Measurements from ENCODE around the gene FAM185A.
"Not testable (repeated sequence)": the region's sequence is repeated elsewhere in the genome, so short reads cannot be mapped to it uniquely, and the experiment has no call there.

The FAM185A gene

DNA sequence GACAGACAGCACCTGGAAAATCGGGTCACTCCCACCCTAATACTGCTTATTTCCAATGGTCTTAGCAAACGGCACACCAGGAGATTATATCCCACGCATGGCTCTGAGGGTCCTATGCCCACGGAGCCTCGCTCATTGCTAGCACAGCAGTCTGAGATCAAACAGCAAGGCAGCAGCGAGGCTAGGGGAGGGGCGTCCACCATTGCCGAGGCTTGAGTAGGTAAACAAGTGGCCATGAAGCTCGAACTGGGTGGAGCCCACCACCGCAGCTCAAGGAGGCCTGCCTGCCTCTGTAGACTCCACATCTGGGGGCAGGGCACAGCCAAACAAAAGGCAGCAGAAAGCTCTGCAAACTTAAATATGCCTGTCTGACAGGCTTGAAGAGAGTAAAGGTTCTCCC lies 32.1 kb downstream of the FAM185A start:
- DNase-seq: not testable (repeated sequence)

DNA sequence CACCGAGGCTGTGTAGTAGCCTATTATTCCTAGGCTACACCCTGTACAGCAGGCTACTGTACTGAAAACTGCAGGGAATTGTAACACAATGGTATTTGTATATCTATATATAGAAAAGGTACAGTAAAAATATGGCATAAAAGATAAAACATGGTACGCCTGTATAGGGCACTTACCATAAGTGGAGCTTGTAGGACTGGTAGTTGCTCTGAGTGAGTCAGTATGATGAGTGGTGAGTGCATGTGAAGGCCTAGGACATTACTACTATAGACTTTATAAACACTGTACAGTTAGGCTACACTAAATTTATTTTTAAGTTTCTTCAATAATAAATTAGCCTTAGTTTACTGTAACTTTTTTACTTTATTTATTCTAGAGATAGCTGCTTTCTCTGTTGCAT lies 40.0 kb downstream of the FAM185A start:
- not testable (repeated sequence) for DNase-seq

DNA sequence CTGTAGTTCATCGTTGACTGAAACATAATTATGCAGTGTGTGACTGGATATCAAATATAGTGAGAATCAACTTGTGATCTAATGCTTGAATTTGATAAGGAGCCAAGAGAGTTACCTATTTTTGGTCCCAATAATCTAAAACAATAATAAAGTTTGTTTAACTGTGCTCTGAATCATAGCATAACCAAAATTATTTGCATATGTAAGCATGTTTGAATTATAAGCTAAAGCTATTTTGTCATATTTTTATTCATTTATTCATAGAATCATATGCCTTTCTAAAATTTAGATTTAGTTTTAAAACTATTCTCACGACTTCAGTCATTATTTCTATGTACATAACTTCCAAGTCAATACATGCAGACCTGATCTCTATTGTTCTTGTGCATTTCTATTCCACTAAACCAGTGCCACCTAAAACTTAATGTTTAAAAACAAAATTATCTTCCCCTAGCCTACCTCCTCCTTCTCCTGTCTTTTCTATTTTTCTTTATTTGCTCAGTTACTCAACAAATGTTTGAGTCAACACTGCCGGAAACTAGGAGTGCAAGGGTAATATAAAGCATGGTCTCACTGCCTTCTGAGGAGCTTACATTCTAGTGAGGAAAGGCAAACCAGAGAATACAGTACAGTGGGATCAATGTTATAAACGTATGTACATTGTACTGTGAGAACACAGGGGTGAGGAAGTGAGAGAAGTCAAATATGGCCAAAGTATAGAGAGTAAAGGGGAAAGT lies 41.7 kb downstream of the FAM185A start:
- not testable (repeated sequence) for DNase-seq

DNA sequence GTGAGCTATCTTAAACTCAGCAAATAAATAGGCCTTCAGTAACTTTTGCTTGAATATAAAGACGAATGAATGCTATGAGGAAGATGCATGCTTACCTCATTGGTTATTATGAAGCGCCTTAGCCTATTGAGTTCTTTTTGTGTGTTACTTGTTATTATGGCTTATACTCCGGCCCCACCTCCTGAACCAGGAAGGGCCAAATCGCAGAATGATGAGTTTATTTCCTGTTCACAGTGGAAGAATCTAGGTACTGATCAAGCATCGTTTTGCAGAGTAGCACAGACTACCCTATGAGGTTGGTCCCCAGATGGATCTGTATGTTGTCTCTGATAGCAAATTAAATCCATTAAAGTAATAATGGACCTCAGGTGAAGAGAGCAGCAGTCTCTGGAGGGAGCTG lies 42.6 kb downstream of the FAM185A start:
- not testable (repeated sequence) for DNase-seq

DNA sequence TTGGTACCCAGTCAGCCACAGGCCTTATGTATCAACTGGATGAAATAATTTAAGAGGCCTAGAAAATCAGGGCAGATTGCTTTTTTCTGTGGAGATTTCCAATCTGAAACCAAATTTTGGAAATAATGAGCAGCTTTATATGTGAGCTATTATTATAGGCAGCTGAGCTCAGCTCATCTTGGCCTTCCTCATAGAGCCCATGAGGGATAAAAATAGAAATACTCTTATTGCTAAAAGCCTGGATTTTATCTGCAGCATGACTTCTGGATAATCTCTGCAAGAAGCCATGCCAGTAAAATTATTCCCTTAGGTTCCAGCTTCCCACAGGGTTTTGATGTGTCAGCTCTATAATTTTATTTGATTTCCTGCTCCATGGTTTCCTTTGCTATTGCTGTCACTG lies 43.0 kb downstream of the FAM185A start:
- not testable (repeated sequence) for DNase-seq

DNA sequence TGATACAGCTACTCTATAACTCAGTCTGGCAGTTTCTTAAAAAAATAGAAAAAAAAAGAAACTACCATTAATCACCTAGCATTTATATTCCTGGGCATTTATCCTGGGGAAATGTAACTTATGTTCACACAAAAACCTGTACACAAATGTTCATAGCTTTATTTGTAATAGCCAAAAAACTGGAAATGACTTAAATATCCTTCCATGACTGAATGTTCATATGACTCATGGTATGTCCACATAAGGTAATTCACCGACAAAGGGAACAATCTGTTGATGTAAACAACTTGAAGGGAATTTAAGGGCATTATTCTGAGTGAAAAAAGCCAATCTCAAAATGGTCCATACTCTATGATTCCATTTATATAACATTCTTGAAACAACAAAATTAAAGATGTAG lies 45.8 kb downstream of the FAM185A start:
- not testable (repeated sequence) for DNase-seq

DNA sequence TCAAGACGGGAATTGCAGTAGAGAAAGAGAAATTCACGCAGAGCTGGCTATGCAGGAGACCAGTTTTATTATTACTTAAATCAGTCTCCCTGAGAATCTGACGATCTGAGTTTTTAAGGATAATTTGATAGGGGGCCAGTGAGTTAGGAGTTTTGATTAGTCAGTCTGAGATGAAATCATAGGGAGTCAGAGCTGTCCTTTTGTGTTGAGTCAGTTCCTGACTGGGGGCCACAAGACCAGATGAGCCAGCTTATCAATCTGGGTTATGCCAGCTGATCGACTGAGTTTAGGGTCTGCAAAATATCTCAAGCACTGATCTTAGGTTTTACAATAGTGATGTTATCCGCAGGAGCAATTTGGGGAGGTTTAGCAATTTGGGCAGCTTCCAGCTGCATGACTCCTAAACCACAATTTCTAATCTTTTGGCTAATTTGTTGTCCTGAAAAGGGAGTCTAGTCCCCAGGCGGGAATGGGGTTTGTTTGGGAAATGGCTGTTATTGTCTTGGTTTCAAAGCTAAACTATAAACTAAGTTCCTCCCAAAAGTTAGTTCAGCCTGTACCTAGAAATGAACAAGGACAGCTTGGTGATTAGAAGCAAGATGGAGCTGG lies 47.3 kb downstream of the FAM185A start:
- DNase-seq: not testable (repeated sequence)

DNA sequence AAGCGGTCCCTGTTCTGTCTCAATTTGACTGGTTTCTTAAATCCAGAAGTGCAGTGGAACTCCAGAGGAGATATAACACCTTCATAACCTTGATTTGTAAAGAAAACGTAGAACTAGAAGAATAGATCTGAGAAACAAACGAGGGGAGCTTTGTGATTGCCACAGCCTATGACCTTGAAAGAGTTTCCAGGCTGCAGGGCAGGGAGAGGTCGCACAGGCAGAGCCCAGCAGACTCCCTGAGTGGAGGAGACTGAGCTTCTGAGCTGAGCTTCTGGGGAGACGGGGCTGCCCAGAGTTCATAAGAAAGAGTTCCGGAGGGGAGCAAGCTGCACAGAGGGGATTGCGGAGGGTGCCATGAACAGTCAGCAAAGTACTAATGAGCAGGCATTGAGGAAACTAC lies 57.8 kb downstream of the FAM185A start:
- DNase-seq: no peak

DNA sequence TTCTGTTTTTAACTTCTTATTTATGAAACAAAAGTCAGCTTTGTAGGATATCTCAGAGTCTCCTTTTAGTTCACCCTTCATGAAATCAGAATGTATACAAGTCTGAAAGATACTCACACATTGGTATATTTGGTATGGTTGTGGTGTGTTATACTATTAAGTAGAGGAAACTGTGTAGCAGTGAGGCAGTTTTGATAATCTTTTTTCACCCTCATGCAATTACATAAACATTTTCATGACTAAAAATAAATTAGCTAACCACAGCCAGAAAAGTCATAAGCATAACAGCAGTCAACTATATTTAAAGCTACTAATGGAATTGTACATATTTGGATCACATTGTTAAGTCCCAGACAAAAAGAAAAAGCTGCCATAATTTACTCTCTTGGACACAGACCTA lies 62.1 kb downstream of the FAM185A start:
- DNase-seq: no peak

DNA sequence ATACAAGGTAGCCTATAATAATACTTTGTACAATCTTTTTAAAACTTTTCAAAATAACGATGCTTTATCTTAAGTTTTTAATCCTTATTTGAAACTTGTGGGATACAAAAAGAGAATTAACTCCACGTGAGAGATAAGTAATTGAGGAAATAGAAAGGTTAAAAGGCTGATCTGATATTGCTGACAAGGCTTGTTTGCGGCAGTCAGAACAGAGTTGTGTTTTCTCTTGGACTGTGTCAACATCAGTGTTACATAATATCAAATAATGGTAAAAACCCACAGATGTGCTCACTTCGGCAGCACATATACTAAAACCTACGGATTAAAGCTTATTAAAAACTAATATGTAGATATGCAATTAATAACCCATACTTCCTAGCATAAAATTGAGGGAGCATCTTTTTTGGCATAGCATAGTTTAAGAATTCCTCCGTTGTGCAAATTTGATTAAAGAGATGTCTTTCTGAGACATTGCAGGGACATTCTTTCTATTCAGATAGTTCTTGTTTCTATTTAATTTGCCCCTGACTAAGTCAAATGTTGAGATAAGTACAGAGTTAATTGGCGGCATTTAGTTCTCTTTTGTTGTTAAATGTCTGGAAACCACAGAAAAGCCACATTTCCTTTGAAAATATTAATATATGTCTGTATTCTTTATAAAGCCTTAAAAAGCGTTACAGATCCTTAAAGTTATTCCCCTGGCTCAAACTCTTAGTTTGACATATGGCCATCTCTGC lies 63.3 kb downstream of the FAM185A start:
- no peak for DNase-seq

DNA sequence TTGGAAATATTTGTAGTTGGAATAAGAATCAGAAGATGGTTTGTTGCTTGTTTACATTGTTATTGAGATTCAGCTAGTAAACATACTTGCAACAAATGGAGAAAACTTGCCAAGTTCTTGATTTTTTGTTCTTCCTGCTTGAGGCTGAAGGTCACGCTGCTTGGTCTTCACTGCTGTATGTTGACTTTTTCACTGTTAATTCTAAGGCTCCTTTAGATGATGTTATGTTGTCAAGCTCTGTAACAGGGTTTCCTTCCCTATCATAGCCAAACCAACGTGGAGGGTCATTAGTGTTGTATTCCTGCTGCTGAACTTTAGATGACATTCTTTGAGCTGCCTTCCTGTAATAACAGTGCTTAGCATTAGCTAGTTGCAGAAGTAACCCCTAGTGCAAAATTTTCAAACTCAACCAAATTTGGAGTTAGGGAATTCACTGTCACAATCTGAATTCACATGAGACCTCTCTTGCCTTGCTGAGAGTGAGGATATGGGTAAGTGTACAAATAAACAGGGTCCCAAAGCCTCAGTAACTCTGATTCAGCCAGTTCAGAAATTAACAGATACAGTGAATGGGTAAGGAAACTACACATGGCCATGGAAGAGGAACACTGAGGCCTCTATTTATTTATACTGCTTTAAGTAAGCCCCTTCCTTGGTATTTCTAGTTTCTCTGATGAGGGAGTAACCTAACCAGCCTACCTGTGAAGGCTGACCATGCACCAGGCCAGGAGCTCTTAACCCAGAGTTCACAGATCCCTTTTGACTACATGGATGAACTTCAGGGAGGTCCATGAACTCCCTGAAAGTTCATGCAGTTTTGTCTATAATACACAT lies 64.6 kb downstream of the FAM185A start:
- DNase-seq: no peak

DNA sequence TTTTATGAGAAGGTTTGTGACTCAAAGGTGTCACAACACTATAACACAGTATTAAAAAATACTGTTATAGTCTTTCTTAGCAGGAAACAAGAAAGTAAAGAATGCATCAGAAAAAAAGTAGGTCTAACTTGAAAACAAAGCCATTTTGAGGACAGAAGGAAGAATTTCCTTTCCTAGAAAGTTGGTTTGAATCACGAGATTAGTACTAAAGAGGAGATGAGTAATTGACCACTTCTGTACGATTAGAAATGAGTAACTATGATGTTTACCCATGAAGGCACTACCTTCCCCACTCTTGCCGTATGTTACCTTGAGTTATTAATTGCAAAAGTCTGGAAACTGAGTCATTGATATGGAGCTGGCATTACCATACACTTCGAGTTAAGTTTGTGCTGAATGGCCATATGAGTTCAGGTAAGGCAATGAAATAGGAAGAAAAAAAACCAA lies 65.2 kb downstream of the FAM185A start:
- DNase-seq: no peak

DNA sequence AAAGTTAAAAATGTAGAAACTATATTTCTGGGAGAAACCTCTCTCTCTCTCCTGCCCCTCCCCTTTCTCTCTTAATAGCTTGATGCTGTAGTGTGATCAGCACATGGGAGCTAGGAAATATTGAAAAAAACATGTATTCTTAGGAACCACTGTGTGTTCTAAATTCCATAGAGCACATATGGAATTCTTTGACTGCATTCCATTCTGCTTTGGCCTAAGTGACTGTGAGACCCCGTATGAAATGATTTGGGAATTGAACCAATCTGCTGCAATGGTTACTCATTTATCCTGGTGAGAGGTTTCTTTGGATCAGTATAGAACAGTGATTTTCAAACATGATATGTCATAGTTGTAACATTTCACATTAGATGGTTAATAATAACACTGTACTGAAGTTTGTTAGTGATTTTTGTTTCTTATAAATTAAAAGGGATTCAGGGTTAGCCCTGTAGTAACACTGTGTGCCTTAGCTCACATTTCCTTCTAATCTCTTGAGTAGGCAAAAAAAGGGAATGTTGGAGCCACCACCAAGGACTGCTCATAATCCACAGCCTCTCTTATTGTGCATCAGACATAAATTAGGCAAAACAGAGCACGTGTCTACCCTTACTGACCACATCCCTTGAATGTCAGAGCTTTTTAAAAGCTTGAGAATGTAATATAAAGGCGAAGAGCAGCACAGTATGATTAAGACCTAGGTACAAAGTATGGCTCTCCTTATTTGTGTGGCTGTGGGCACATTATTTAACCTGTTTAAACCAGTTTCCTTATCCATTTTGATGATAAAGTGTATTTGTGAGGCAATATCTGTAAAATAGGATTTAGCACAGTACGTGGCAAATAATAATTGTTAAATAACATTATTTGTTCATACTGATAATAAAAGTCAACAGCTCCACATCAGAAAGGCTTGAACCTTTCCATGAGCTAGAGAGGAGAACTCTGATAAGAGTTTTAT lies 69.1 kb downstream of the FAM185A start:
- DNase-seq: no peak

DNA sequence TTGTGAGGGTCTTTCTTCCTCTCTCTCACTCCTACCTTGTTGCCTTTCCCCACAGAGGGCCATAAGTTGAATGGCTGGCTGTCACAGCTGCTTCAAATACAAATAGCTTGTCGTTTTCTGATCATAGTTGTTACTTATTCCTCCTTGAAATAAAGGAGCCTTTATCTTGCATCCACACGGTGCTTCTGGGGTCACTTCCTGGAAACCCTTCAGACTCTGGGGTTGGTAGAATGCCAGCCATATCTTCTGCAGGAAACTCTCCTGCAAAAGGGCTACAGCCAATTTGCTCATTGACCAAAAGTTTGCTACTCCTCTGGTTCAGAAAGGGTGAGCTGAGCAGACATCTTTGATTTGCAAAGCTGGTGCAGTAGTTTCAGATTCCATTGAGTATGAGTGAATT lies 70.4 kb downstream of the FAM185A start:
- DNase-seq: no peak

DNA sequence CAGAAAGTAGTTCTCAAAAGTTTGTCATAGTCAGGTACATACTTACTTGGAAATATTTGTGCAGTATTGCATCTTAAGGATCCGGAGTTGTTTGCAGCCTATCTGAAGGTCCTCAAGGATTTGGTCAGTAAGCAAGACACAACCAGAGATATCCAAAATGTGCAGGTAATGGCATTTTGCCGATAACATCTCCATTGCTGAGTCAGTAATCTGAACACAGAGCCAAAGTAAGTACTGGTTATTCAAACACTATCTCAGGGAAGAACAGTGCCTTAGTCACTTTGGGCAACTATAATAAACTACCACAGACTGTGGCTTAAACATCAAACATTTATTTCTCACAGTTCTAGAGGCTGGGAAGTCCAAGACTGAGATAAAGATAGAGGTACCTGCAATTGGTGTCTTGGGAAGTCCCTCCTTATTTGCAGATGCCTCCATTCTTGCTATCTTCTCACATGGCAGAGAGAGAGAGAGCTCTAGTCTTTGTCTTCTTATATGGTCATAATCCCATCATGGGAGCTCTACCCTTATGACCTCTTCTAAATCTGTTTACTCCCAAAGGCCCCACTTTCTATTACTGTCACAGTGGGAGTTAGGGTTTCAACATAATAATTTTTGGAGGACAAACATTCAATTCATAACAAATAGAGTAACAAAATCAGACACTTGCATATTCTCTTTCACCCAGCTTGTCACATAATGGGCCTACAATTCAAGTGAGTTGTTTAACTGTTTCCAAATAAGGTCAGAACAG lies 73.4 kb downstream of the FAM185A start:
- DNase-seq: no peak

DNA sequence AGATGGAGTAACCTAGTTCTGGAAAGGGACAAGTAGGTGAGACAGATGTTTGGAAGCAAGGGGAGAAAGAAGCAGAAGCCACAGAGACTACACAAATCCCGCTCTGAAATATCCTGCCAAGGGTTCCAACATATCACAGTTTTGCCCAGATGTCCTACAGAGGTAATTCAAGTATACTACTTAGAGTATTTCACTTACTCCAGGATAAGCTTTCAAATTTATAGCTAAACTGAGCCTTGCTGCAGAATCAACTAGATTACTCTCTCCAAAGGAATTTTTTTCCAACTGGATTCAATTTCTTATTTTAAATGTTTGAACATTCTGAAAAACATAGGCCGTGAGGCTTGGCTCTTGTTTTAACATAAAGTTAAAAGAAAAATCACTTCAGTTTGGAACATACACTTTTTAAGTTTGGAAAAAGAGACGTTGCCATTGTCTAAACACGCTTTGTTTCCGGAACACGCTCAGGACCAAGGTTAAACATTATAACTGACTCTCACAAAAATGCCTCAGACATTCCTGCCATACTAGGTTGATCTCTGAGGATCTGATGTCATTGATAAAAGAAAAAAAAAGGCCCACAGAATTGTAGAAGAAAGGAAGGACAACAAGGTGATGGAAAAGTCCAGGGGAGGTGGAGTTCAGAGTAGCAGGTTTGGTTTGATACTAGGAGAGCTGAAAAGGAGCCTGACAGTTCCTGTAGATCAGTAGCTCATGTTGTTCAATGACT lies 74.8 kb downstream of the FAM185A start:
- no peak for DNase-seq

DNA sequence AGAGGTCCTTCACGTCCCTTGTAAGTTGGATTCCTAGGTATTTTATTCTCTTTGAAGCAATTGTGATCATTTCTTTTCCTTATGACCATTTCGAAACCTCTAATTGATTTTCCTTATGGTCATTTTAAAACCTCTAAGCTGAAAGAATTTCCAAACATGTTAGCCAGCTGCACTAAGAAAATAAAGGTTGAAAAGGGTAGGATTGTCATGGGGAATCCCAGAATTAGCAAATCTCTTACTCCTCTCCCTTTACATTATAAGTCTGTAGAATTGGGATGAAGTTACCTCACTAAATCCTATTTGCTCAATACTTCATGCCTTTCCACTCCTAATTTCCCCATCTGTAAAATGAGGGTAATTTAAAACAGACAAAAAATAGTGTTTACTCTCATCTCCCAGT lies 79.5 kb downstream of the FAM185A start:
- DNase-seq: no peak

DNA sequence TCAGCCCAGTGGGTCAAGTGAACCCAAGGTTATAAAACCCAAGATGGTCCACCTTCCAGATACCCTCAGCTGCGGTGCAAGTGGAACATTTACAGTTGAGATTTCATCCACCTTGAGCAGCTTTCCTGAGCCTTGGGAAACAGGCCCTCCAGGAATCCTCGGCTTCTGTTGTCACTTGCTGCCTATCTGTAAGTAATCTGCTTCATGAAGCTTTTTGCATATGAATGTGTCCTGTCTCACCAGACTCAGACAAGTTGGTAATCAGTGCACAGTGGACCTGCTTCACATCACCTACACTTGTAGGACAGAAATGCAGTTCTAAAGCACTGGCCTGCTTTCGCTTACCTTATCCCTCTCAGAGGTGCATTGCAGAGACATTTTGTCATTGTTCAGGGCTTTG lies 80.3 kb downstream of the FAM185A start:
- DNase-seq: no peak

DNA sequence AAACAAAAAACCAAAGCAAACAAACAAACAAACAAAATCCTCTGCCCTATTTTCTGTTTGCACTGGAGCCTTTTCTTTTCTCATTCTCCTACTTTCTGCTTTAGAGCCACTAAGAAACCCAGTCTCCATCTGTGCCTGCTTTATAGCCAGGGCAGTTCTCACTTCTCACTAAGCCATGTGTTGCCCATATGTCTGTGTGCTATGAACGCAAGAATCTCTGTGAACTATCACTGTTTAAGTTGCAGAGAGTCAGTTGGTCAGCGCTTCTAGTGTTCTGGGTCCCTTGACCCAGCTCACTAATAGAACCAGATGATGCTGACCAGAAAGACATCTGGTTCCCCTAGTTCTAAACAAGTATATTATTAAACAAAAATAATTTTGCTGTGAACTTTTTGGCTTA lies 81.4 kb downstream of the FAM185A start:
- DNase-seq: no peak

DNA sequence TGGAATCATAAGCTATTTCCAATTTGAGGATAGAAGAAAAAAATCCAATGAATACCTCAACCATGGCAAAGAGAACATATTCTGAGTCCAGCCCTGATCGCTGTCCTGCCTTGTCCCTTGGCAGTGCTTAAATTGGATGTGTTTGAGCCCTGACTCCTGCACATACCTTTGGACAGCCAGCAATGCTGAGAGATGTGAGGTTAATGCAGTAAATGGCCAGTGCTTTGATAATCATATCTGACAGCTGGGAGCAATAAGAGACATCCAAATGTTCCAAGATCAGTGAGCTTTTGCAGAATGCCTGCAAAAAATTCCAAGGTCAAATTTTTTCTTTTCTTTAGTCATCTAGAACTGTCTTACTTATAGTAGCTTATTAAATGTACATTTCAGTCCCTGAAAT lies 83.9 kb downstream of the FAM185A start:
- DNase-seq: no peak
